Measurements from ENCODE around the gene IL18RAP.

DNA sequence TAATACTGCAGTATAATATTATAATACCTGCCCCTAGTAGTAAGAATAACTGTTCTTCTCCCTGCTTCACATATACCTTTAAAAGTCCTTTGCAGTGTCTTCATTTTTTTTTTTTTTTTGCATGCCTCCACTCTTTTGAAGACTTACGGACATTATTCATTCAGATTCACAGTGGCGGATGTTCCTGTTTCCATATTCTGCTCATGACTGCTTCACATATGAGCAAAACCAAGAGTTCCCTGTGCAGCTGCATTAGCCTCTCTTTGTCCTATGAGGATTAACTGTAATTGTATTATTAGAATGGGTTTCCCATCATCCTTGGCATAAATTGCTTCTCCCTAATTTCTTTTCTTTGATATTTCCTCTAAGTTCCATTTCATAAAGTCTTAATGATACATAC is 12.8 kb downstream of the IL18RAP start:
- TF ChIP-seq, protein P1, sequence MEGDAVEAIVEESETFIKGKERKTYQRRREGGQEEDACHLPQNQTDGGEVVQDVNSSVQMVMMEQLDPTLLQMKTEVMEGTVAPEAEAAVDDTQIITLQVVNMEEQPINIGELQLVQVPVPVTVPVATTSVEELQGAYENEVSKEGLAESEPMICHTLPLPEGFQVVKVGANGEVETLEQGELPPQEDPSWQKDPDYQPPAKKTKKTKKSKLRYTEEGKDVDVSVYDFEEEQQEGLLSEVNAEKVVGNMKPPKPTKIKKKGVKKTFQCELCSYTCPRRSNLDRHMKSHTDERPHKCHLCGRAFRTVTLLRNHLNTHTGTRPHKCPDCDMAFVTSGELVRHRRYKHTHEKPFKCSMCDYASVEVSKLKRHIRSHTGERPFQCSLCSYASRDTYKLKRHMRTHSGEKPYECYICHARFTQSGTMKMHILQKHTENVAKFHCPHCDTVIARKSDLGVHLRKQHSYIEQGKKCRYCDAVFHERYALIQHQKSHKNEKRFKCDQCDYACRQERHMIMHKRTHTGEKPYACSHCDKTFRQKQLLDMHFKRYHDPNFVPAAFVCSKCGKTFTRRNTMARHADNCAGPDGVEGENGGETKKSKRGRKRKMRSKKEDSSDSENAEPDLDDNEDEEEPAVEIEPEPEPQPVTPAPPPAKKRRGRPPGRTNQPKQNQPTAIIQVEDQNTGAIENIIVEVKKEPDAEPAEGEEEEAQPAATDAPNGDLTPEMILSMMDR (IDR thresholded peaks at IDR 0.05) = no peak
- no peak for TF ChIP-seq EP300 (IDR thresholded peaks at IDR 0.05)
- TF ChIP-seq POLR2A (IDR thresholded peaks at IDR 0.05) = no peak

Measured in sigmoid colon (tissue), 4 donors.